Stimulated activated CD8-positive, alpha-beta memory T cell treated with anti-CD3 and anti-CD28 coated beads, Interleukin-7, amount 100 ng/mL, for 4 hours (primary cell): ENCODE data around the gene OOSP2.

Experiments
- DNase-seq, 2 donors: peaks; one replicate each; pipeline ENCODE4 v3.0.0-alpha.2; 2020; ENCODE audit warnings: low read depth in 2 of 2

Gene OOSP2

GRCh38 chr11:60078745-60079144, 38.5 kb downstream of the OOSP2 start:
- DNase-seq: no peak

DNA sequence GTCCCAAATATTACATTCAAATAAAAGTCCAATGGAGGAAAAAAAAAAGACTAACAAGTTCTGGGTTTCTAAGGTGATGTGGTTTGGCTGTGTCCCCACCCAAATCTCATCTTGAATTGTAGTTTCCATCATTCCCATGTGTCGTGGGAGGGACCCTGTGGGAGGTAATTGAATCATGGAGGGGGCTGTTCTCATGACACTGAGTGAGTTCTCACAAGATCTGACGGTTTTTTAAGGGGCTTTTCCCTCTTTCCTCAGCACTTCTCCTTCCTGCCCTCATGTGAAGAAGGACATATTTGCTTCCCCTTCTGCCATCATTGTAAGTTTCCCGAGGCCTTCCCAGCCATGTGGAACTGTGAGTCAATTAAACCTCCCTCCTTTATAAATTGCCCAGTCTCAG, 40.3 kb downstream of the OOSP2 start:
- DNase-seq: no peak

DNA sequence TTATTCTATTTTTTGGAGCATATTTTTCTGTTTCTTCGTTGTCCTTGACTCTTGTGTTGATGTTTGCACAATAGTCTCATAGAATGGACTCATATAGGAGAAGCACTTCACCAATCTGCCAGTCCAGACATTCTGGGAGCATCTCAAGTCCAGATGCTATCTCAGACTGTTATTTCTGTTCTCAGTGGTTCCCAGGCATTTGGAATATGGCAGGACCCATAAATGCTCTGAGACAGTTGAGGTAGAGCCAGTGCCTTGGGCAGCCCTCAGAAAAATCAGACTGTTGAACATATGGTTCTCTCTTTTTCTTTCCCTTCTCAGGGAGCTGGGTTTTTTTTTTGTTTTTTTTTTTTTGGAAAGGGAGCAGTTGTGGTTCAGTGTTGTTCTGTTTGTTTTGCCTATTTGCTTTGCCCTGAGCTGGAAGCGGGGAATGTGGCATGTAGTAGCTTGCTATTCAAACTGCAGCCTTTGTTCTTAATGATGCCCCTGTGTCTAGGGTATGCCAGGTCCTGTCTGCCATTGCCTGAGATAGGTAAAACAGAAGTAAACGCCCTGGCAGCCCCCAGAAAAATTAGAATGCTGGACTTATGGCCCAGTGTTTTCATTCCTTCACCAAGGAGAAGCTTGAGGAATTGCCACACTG, 44.5 kb downstream of the OOSP2 start:
- DNase-seq: no peak

DNA sequence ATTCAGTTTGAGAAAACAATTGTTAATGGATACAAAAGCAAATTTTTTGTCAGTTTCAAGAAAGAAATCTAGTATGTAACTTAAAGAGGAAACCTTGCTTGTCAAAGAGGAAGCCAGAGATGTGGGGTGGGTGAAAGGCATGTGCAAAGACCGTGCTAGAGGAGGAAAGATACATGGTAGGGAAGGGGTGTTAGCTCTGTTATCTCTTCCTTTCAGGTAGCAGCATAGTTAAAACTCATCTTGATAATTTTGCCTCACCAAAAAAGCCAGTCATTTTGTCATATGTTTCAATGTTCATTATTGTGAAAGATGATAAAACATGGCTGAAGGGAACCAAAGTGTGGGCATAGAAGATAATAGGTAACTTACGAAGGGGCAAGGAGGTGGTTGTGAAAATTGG, 45.7 kb downstream of the OOSP2 start:
- DNase-seq: no peak

DNA sequence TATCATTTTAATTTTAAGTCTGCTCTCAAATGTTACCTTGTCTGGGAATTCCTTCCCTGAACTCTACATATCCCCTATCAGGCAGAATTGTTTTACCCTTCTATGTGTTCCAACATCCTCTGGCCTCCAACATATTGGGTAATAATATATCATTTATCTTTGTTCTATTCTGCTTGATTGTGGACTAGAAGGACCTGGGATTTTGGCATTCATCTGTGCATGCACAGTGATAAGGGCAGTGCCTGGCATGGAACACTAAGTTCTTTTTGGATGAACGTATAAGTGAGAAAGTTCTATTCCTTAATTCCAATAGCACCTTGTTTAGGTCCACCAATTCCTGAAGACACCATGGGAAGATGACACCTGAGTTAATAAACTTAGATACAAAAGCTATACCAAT, 47.0 kb downstream of the OOSP2 start:
- no peak for DNase-seq

DNA sequence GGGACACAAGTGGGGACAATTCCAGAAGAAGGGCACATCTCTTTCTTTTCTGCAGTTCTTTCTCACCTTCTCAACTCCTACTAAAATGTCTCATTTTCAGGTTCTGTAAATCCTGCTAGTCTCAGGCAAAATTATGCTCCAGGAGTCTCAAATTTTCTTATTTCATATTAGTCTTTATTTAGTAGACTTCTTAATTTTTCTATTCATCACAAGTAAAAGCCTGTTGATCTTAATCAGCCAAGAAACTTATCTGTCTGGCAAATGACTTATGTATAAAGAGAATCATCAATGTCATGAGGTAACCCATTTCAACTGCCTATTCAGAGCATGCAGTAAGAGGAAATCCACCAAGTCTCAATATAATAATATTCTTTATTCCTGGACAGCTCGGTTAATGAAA, 48.2 kb downstream of the OOSP2 start, which contains the start of gene MS4A2:
Gene MS4A2, plus strand, starts transcription at position 301 of the 400 bp plus-strand sequence. CDS start 102 bp downstream, outside the sequence.
- DNase-seq: no peak

- no peak for DNase-seq
These were observed 55.4 kb downstream of the OOSP2 start for GRCh38 chr11:60095477-60096120.

GRCh38 chr11:60097189-60097588, 57.0 kb downstream of the OOSP2 start:
- DNase-seq: no peak
